ENCODE results near the gene TYRP1.
"Not testable (repeated sequence)": the region's sequence is repeated elsewhere in the genome, so short reads cannot be mapped to it uniquely, and the experiment has no call there.

DNA sequence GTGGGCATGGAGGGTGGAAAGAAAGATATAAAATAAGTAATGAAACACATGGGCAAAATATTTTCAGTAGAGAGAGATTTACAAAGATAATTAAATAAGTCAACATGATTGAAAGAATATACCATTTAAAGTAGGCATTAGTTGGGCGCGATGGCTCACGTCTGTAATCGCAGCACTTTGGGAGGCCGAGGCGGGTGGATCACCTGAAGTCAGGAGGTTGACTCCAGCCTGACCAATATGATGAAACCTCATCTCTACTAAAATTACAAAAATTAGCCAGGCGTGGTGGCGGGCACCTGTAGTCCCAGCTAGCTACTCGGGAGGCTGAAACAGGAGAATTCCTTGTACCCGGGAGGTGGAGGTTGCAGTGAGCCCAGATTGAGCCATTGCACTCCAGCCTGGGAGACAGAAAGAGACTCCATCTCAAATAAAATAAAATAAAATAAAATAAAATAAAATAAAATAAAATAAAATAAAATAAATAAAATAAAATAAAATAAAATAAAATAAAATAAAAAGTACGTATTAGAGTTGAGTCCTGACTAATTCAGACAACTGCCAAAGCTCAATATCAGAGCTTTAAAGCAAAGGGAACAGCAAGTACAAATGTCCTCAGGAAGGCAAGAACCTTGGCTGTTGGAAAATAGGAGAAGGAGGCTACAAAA is 15.6 kb upstream of the TYRP1 start:
- TF ChIP-seq, protein P1, sequence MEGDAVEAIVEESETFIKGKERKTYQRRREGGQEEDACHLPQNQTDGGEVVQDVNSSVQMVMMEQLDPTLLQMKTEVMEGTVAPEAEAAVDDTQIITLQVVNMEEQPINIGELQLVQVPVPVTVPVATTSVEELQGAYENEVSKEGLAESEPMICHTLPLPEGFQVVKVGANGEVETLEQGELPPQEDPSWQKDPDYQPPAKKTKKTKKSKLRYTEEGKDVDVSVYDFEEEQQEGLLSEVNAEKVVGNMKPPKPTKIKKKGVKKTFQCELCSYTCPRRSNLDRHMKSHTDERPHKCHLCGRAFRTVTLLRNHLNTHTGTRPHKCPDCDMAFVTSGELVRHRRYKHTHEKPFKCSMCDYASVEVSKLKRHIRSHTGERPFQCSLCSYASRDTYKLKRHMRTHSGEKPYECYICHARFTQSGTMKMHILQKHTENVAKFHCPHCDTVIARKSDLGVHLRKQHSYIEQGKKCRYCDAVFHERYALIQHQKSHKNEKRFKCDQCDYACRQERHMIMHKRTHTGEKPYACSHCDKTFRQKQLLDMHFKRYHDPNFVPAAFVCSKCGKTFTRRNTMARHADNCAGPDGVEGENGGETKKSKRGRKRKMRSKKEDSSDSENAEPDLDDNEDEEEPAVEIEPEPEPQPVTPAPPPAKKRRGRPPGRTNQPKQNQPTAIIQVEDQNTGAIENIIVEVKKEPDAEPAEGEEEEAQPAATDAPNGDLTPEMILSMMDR (IDR thresholded peaks at IDR 0.05): not testable (repeated sequence)
- TF ChIP-seq POLR2A (IDR thresholded peaks at IDR 0.05; ENCODE audit: low read depth); POLR2AphosphoS5 (IDR thresholded peaks at IDR 0.05): not testable (repeated sequence)
